WERI-Rb-1 (cell line): ENCODE measurements around the gene PHF13.

Experiments used
- DNase-seq: peaks from one replicate; pipeline ENCODE4 v3.0.0-alpha.2; 2020
- H3K27ac ChIP-seq: fragments of 250-450 bp; sonication (Bioruptor Pico); 2 replicates; pipeline ENCODE4 v1.5.1; 2020; ENCODE audit warnings: mild to moderate bottlenecking, moderate library complexity
- H3K27me3 ChIP-seq: fragments of 250-450 bp; sonication (Bioruptor Pico); 2 replicates; pipeline ENCODE4 v1.5.1; 2021; ENCODE audit warnings: mild to moderate bottlenecking, low read depth, moderate library complexity; ENCODE audit not compliant: insufficient read depth, severe bottlenecking
- H3K36me3 ChIP-seq: fragments of 250-450 bp; sonication (Bioruptor Pico); 2 replicates; pipeline ENCODE4 v1.5.1; 2020; ENCODE audit warnings: mild to moderate bottlenecking, moderate library complexity
- H3K4me3 ChIP-seq: 2 replicates; pipeline ENCODE4 v1.5.1; 2011; ENCODE audit warnings: low read depth, mild to moderate bottlenecking, control low read depth, low read length
- H3K9me3 ChIP-seq: fragments of 250-450 bp; sonication (Bioruptor Pico); 2 replicates; pipeline ENCODE4 v1.5.1; 2021; ENCODE audit warnings: mild to moderate bottlenecking, moderate library complexity; ENCODE audit not compliant: severe bottlenecking
- CTCF ChIP-seq: IDR thresholded peaks from 2 replicates; pipeline ENCODE4 v1.5.1; 2011; ENCODE audit warnings: low read depth, mild to moderate bottlenecking, control low read depth, inconsistent platforms, low read length

PHF13 gene

GRCh38 chr1:6646499-6647148 is 33.1 kb downstream of the PHF13 start:
- Histone ChIP-seq H3K27ac (no peak overlapping the region), H3K9me3 (no peaks in the 10 kb centered on the region), H3K27me3 (no peaks in the 10 kb centered on the region), H3K4me3 (no peak overlapping the region), H3K36me3 (peaks cover 53% of the 10 kb centered on the region)
- peak; percentile 44 for TF ChIP-seq CTCF
- peak; percentile 31 for DNase-seq

- Histone ChIP-seq H3K27ac (no peak overlapping the region), H3K9me3 (no peaks in the 10 kb centered on the region), H3K36me3 (peaks cover 54% of the 10 kb centered on the region), H3K27me3 (no peaks in the 10 kb centered on the region), H3K4me3 (no peak overlapping the region)
- no peak for TF ChIP-seq CTCF
- DNase-seq = no peak
Observed at GRCh38 chr1:6648556-6648955, 35.0 kb downstream of the PHF13 start.

GRCh38 chr1:6651909-6652308 is 38.4 kb downstream of the PHF13 start:
- Histone ChIP-seq H3K27ac (no peak overlapping the region), H3K36me3 (peaks cover 38% of the 10 kb centered on the region), H3K4me3 (no peak overlapping the region), H3K27me3 (no peaks in the 10 kb centered on the region), H3K9me3 (no peaks in the 10 kb centered on the region)
- no peak for TF ChIP-seq CTCF
- DNase-seq = no peak

- Histone ChIP-seq H3K27ac (no peak overlapping the region), H3K27me3 (no peaks in the 10 kb centered on the region), H3K4me3 (no peak overlapping the region), H3K9me3 (no peaks in the 10 kb centered on the region), H3K36me3 (peaks cover 44% of the 10 kb centered on the region)
- no peak for DNase-seq
- TF ChIP-seq CTCF = no peak
Observed at GRCh38 chr1:6652986-6653385, 39.5 kb downstream of the PHF13 start.

- Histone ChIP-seq H3K27ac (no peak overlapping the region), H3K36me3 (peaks cover 40% of the 10 kb centered on the region)
- DNase-seq = no peak
Observed at GRCh38 chr1:6653436-6654290, 40.1 kb downstream of the PHF13 start.

More at GRCh38 chr1:6653436-6654290, 40.1 kb downstream of the PHF13 start:
- H3K4me3 ChIP-seq = no peak overlapping the region
- H3K27me3 ChIP-seq = no peaks in the 10 kb centered on the region
- H3K9me3 ChIP-seq = no peaks in the 10 kb centered on the region
- TF ChIP-seq CTCF = no peak
